ENCODE data around the gene PTPN21.

DNA sequence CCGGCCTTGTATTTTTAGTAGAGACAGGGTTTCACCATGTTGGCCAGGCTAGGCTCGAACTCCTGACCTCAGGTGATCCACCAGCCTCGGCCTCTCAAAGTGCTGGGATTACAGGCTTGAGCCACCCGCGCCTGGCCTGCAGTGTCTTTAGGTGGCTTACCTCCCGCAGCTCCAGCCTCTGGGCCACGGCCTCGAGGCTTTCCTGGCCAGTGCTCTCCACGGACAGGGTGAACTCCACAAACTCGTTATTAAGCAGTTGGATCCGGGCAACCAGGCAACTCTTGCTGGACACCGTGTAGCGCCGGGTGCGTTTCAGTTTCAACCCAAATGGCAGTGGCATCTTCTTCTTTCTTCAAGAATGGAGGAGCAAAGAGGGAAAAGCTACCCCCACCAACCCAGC lies 4.7 kb downstream of the PTPN21 start:
- TF ChIP-seq, protein P1, sequence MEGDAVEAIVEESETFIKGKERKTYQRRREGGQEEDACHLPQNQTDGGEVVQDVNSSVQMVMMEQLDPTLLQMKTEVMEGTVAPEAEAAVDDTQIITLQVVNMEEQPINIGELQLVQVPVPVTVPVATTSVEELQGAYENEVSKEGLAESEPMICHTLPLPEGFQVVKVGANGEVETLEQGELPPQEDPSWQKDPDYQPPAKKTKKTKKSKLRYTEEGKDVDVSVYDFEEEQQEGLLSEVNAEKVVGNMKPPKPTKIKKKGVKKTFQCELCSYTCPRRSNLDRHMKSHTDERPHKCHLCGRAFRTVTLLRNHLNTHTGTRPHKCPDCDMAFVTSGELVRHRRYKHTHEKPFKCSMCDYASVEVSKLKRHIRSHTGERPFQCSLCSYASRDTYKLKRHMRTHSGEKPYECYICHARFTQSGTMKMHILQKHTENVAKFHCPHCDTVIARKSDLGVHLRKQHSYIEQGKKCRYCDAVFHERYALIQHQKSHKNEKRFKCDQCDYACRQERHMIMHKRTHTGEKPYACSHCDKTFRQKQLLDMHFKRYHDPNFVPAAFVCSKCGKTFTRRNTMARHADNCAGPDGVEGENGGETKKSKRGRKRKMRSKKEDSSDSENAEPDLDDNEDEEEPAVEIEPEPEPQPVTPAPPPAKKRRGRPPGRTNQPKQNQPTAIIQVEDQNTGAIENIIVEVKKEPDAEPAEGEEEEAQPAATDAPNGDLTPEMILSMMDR (IDR thresholded peaks at IDR 0.05): no peak
- no peak for TF ChIP-seq POLR2A (IDR thresholded peaks at IDR 0.05)

Measured in Peyer's patch (tissue), 4 donors.